HG02973 (cell line): Measurements from ENCODE around the gene OGT.

Experiments used
- ATAC-seq: cut with Tn5 transposase; IDR thresholded peaks from one replicate; pipeline ENCODE4 v1.9.1; 2021; ENCODE audit warnings: moderate library complexity; ENCODE audit not compliant: unreplicated experiment

The OGT gene

GRCh38 chrX:71621603-71622002 is 88.7 kb downstream of the OGT start:
- ATAC-seq: no peak

- ATAC-seq: no peak
These were observed 89.2 kb downstream of the OGT start for GRCh38 chrX:71622032-71622575.

- peak; percentile 52 for ATAC-seq
These were observed 89.9 kb downstream of the OGT start for GRCh38 chrX:71622576-71623450.

- ATAC-seq: no peak
These were observed 90.8 kb downstream of the OGT start for GRCh38 chrX:71623714-71624113.

- no peak for ATAC-seq
These were observed 92.6 kb downstream of the OGT start for GRCh38 chrX:71625471-71625870.
